H9 (cell line): ENCODE measurements around the gene TRAPPC13. TPM values are rescaled to one million over a fixed set of nuclear protein-coding genes. Genes with fewer than 3 reads are reported as not detected.

Experiments used
- DNase-seq: peaks from one replicate; pipeline ENCODE4 v3.0.0-alpha.2; 2017
- H2AFZ ChIP-seq: one replicate; pipeline ENCODE4 v1.6.1; 2013; ENCODE audit warnings: mild to moderate bottlenecking, low read length, control low read depth, moderate library complexity
- H2AK5ac ChIP-seq: 2 replicates; pipeline ENCODE4 v1.6.1; 2013; ENCODE audit warnings: low read length, control low read depth, mixed read lengths; ENCODE audit not compliant: insufficient read length
- H2BK120ac ChIP-seq: one replicate; pipeline ENCODE4 v1.6.1; 2013; ENCODE audit warnings: low read depth, mild to moderate bottlenecking, low read length, control low read depth, inconsistent platforms; ENCODE audit not compliant: poor library complexity, severe bottlenecking
- H2BK12ac ChIP-seq: 2 replicates; pipeline ENCODE4 v1.6.1; 2013; ENCODE audit warnings: low read length, control low read depth, mixed read lengths, low read depth; ENCODE audit not compliant: insufficient read length
- H2BK15ac ChIP-seq: 2 replicates; pipeline ENCODE4 v1.6.1; 2013; ENCODE audit warnings: low read depth, low read length, control low read depth
- H2BK20ac ChIP-seq: one replicate; pipeline ENCODE4 v1.6.1; 2013; ENCODE audit warnings: low read depth, mild to moderate bottlenecking, low read length, control low read depth, inconsistent platforms; ENCODE audit not compliant: poor library complexity, severe bottlenecking
- H2BK5ac ChIP-seq: 2 replicates; pipeline ENCODE4 v1.6.1; 2013; ENCODE audit warnings: low read length, control low read depth, mixed read lengths; ENCODE audit not compliant: insufficient read length
- H3K14ac ChIP-seq: 2 replicates; pipeline ENCODE4 v1.6.1; 2013; ENCODE audit warnings: low read length, control low read depth; ENCODE audit not compliant: insufficient read depth
- H3K18ac ChIP-seq: 2 replicates; pipeline ENCODE4 v1.6.1; 2013; ENCODE audit warnings: low read depth, mild to moderate bottlenecking, mixed read lengths, low read length, control low read depth; ENCODE audit not compliant: insufficient read length
- H3K23ac ChIP-seq: 2 replicates; pipeline ENCODE4 v1.6.1; 2013; ENCODE audit warnings: low read length, control low read depth, mixed read lengths, low read depth; ENCODE audit not compliant: insufficient read length
- H3K23me2 ChIP-seq: 2 replicates; pipeline ENCODE4 v1.6.1; 2013; ENCODE audit warnings: low read depth, mild to moderate bottlenecking, mixed read lengths, low read length, control low read depth; ENCODE audit not compliant: insufficient read length, poor library complexity, severe bottlenecking
- H3K27ac ChIP-seq: 2 replicates; pipeline ENCODE4 v1.5.1; 2013; ENCODE audit warnings: low read length, control low read depth, mixed read lengths, low read depth; ENCODE audit not compliant: insufficient read length
- H3K27me3 ChIP-seq: 2 replicates; pipeline ENCODE4 v1.6.1; 2013; ENCODE audit warnings: low read length, control low read depth, inconsistent platforms; ENCODE audit not compliant: insufficient read depth
- H3K4ac ChIP-seq: 2 replicates; pipeline ENCODE4 v1.6.1; 2013; ENCODE audit warnings: low read depth, mild to moderate bottlenecking, control low read depth, inconsistent platforms, low read length, moderate library complexity
- H3K4me1 ChIP-seq: 2 replicates; pipeline ENCODE4 v1.6.1; 2013; ENCODE audit warnings: low read length, control low read depth, inconsistent platforms; ENCODE audit not compliant: insufficient read depth
- H3K4me2 ChIP-seq: 2 replicates; pipeline ENCODE4 v1.6.1; 2013; ENCODE audit warnings: low read length, control low read depth, mixed read lengths; ENCODE audit not compliant: insufficient read length, insufficient read depth
- H3K56ac ChIP-seq: 2 replicates; pipeline ENCODE4 v1.6.1; 2013; ENCODE audit warnings: low read depth, mild to moderate bottlenecking, mixed read lengths, low read length, control low read depth; ENCODE audit not compliant: insufficient read length
- H3K79me1 ChIP-seq: 2 replicates; pipeline ENCODE4 v1.6.1; 2013; ENCODE audit warnings: low read depth, mild to moderate bottlenecking, moderate library complexity, low read length, control low read depth, inconsistent platforms; ENCODE audit not compliant: insufficient read depth, poor library complexity, severe bottlenecking
- H3K79me2 ChIP-seq: 2 replicates; pipeline ENCODE4 v1.6.1; 2013; ENCODE audit warnings: low read length, control low read depth, inconsistent platforms; ENCODE audit not compliant: insufficient read depth
- H3K9ac ChIP-seq: 2 replicates; pipeline ENCODE4 v1.6.1; 2013; ENCODE audit warnings: low read length, control low read depth, mixed read lengths; ENCODE audit not compliant: insufficient read length; ENCODE audit errors: extremely low read depth
- H3K9me3 ChIP-seq: one replicate; pipeline ENCODE4 v1.6.1; 2013; ENCODE audit warnings: low read depth, low read length, inconsistent platforms; ENCODE audit not compliant: control insufficient read depth
- H3T11ph ChIP-seq: one replicate; pipeline ENCODE4 v1.6.1; 2013; ENCODE audit warnings: mild to moderate bottlenecking, low read length, control low read depth, inconsistent platforms
- H4K20me1 ChIP-seq: one replicate; pipeline ENCODE4 v1.6.1; 2013; ENCODE audit not compliant: control insufficient read depth, insufficient read length, insufficient read depth
- H4K5ac ChIP-seq: 2 replicates; pipeline ENCODE4 v1.6.1; 2013; ENCODE audit warnings: low read depth, mild to moderate bottlenecking, mixed read lengths, low read length, control low read depth; ENCODE audit not compliant: insufficient read length
- H4K8ac ChIP-seq: replicated peaks from 2 replicates; pipeline ENCODE4 v1.6.1; 2013; ENCODE audit warnings: low read length, control low read depth, mixed read lengths, low read depth; ENCODE audit not compliant: insufficient read length
- H4K91ac ChIP-seq: 2 replicates; pipeline ENCODE4 v1.6.1; 2013; ENCODE audit warnings: low read depth, mild to moderate bottlenecking, moderate library complexity, mixed read lengths, low read length, control low read depth; ENCODE audit not compliant: insufficient read length
- H3K27ac Mint-ChIP-seq, 3 experiments: 2 replicates in 2 of 3; 3 replicates in 1 of 3; pipeline ENCODE4 v1.8.0; 2020 to 2021; ENCODE audit warnings: mixed read lengths in 3 of 3, mild to moderate bottlenecking in 1 of 3, moderate library complexity in 1 of 3
- H3K27me3 Mint-ChIP-seq: 2 replicates; pipeline ENCODE4 v1.8.0; 2021; ENCODE audit warnings: low read depth, mild to moderate bottlenecking, moderate library complexity, mixed read lengths
- H3K36me3 Mint-ChIP-seq, 3 experiments: 2 replicates in 2 of 3; 3 replicates in 1 of 3; pipeline ENCODE4 v1.8.0; 2020 to 2021; ENCODE audit warnings: low read depth in 3 of 3, mixed read lengths in 3 of 3; ENCODE audit not compliant: insufficient read depth in 1 of 3
- H3K4me1 Mint-ChIP-seq, 2 experiments: 2 replicates each; pipeline ENCODE4 v1.8.0; 2020; ENCODE audit warnings: mixed read lengths in 2 of 2
- H3K4me3 Mint-ChIP-seq, 2 experiments: 2 replicates in 1 of 2; 3 replicates in 1 of 2; pipeline ENCODE4 v1.8.0; 2020 to 2021; ENCODE audit warnings: mild to moderate bottlenecking in 2 of 2, mixed read lengths in 2 of 2, moderate library complexity in 1 of 2
- H3K9me3 Mint-ChIP-seq, 2 experiments: 2 replicates in 1 of 2; 3 replicates in 1 of 2; pipeline ENCODE4 v1.8.0; 2020; ENCODE audit warnings: mild to moderate bottlenecking in 2 of 2, mixed read lengths in 2 of 2, moderate library complexity in 1 of 2
- CTCF ChIP-seq: fragments of 200-600 bp; sonication (generic); conservative IDR thresholded peaks from 3 replicates; pipeline ENCODE4 v1.8.0; 2021; ENCODE audit warnings: antibody characterized with exemption, mild to moderate bottlenecking
- total RNA-seq: library from RNA; stranded (reverse); gene quantifications from 2 replicates; pipeline ENCODE4 v1.2.1, GENCODE V29; 2021

The TRAPPC13 gene
- total RNA-seq, 1 experiment from 2014 or later: 16.7 TPM

GRCh38 chr5:65647941-65648340, 23.1 kb downstream of the TRAPPC13 start:
- Mint-ChIP-seq H3K9me3 (no peaks in the 10 kb centered on the region), H3K36me3 (peaks cover 0 to 5% (median 0%) of the 10 kb centered on the region in 3 experiments; a peak in 2 of 7 replicates), H3K27ac (peak overlapping the region; percentile 32 to 74 (median 69); a peak in 6 of 7 replicates), H3K4me3 (no peak overlapping the region), H3K27me3 (no peaks in the 10 kb centered on the region), H3K4me1 (peaks cover 12 to 19% of the 10 kb centered on the region in 2 experiments)
- no peak overlapping the region for H2BK15ac ChIP-seq
- TF ChIP-seq CTCF: no peak
- no peak overlapping the region for H3K9ac ChIP-seq
- no peak overlapping the region for H3K14ac ChIP-seq
- DNase-seq: no peak
- H2BK120ac ChIP-seq: no peak overlapping the region
- no peak overlapping the region for H3K23ac ChIP-seq
- H3K4me1 ChIP-seq: no peaks in the 10 kb centered on the region
- no peak overlapping the region for H4K91ac ChIP-seq
- no peaks in the 10 kb centered on the region for H3K9me3 ChIP-seq
- no peak overlapping the region for H4K5ac ChIP-seq
- no peaks in the 10 kb centered on the region for H3K23me2 ChIP-seq
- H3K4me2 ChIP-seq: no peak overlapping the region
- no peak overlapping the region for H3K4ac ChIP-seq
- H3K79me1 ChIP-seq: no peaks in the 10 kb centered on the region
- no peak overlapping the region for H2BK12ac ChIP-seq
- H3K79me2 ChIP-seq: no peaks in the 10 kb centered on the region
- no peak overlapping the region for H2AK5ac ChIP-seq
- no peak overlapping the region for H2BK5ac ChIP-seq
- no peak overlapping the region for H4K8ac ChIP-seq
- H3K18ac ChIP-seq: no peak overlapping the region
- no peak overlapping the region for H2AFZ ChIP-seq
- H3K27ac ChIP-seq: no peak overlapping the region
- no peak overlapping the region for H2BK20ac ChIP-seq
- no peaks in the 10 kb centered on the region for H4K20me1 ChIP-seq
- no peak overlapping the region for H3K56ac ChIP-seq
- no peaks in the 10 kb centered on the region for H3K27me3 ChIP-seq
- H3T11ph ChIP-seq: no peak overlapping the region
